NCI-H1436 treated with DMSO at 0.1 percent for 48 hours (cell line): ENCODE results near the gene MX1.
A peak's percentile ranks its signal among the peaks of the same experiment; 100 is the strongest.
"Not testable (repeated sequence)": the region's sequence is repeated elsewhere in the genome, so short reads cannot be mapped to it uniquely, and the experiment has no call there.

Experiments
- DNase-seq: peaks from one replicate; lab custom pipeline; 2025; lab: John Stamatoyannopoulos, UW

MX1 gene

GRCh38 chr21:41407541-41408460, 18.2 kb upstream of the MX1 start:
- no peak for DNase-seq

GRCh38 chr21:41410361-41410760, 15.7 kb upstream of the MX1 start:
- no peak for DNase-seq

GRCh38 chr21:41410767-41411448, 15.1 kb upstream of the MX1 start:
- no peak for DNase-seq

- peak; percentile 23 for DNase-seq
Measured at GRCh38 chr21:41411449-41412089, 14.5 kb upstream of the MX1 start.

- not testable (repeated sequence) for DNase-seq
Measured at GRCh38 chr21:41417505-41417904, 8.5 kb upstream of the MX1 start.

GRCh38 chr21:41418393-41418792, 7.6 kb upstream of the MX1 start:
- DNase-seq, result no peak

- DNase-seq, result no peak
Measured at GRCh38 chr21:41418956-41419680, 6.9 kb upstream of the MX1 start.

GRCh38 chr21:41419921-41420862, 5.8 kb upstream of the MX1 start:
- peak; percentile 1 for DNase-seq

- DNase-seq, result not testable (repeated sequence)
Measured at GRCh38 chr21:41420998-41421397, 5.0 kb upstream of the MX1 start.

GRCh38 chr21:41422546-41423304, 3.3 kb upstream of the MX1 start:
- no peak for DNase-seq

GRCh38 chr21:41423305-41423636, 2.8 kb upstream of the MX1 start:
- DNase-seq, result not testable (repeated sequence)

- no peak for DNase-seq
Measured at GRCh38 chr21:41425588-41425953, 468 bp upstream of the MX1 start.

- no peak for DNase-seq
Measured at GRCh38 chr21:41426676-41427404, 801 bp downstream of the MX1 start.

GRCh38 chr21:41427556-41427955, 1.5 kb downstream of the MX1 start:
- DNase-seq, result no peak

- no peak for DNase-seq
Measured at GRCh38 chr21:41428311-41428710, 2.3 kb downstream of the MX1 start.

GRCh38 chr21:41428847-41429246, 2.8 kb downstream of the MX1 start:
- no peak for DNase-seq

- DNase-seq, result no peak
Measured at GRCh38 chr21:41429305-41429704, 3.3 kb downstream of the MX1 start.

- DNase-seq, result no peak
Measured at GRCh38 chr21:41429925-41430491, 4.0 kb downstream of the MX1 start.

GRCh38 chr21:41431788-41432548, 5.9 kb downstream of the MX1 start:
- no peak for DNase-seq
